Measurements from ENCODE around the gene SOCS1. TPM values are rescaled to one million over a fixed set of nuclear protein-coding genes. Genes with fewer than 3 reads are reported as not detected.

SOCS1 gene
- total RNA-seq, 1 donor from 2014 or later = 0.79 TPM

DNA sequence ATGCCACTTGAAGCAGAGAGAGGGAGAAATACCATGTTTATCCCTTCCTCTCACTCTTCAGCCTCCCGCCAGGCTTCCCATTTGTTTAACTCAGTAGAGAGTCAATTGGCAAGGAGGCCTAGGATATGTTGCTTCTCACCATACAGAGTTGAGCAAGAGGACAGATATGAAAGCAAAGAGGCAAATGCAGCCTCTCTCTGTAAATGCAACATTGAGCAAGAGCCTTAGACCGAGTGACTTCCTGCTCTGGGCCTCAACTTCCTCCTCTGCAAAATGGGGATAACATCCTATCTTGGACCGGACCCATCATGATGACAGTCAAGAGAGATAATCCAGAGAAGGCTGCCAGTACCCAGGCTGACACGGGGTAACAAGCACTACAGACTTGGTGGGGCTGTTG lies 36.8 kb downstream of the SOCS1 start:
- Histone ChIP-seq H3K27me3 (ENCODE audit: control insufficient read depth, insufficient read depth, low read length) (no peaks in the 10 kb centered on the region), H3K4me3 (ENCODE audit: low read depth, low read length) (no peak overlapping the region), H3K36me3 (ENCODE audit: control insufficient read depth, insufficient read depth, low read length) (no peaks in the 10 kb centered on the region)
- DNase-seq (ENCODE audit: low read depth) (no peak), FAIRE-seq (no peak)
- TF ChIP-seq, protein P1, sequence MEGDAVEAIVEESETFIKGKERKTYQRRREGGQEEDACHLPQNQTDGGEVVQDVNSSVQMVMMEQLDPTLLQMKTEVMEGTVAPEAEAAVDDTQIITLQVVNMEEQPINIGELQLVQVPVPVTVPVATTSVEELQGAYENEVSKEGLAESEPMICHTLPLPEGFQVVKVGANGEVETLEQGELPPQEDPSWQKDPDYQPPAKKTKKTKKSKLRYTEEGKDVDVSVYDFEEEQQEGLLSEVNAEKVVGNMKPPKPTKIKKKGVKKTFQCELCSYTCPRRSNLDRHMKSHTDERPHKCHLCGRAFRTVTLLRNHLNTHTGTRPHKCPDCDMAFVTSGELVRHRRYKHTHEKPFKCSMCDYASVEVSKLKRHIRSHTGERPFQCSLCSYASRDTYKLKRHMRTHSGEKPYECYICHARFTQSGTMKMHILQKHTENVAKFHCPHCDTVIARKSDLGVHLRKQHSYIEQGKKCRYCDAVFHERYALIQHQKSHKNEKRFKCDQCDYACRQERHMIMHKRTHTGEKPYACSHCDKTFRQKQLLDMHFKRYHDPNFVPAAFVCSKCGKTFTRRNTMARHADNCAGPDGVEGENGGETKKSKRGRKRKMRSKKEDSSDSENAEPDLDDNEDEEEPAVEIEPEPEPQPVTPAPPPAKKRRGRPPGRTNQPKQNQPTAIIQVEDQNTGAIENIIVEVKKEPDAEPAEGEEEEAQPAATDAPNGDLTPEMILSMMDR (IDR thresholded peaks at IDR 0.05; ENCODE audit: insufficient read depth, low read length, severe bottlenecking) = no peak

DNA sequence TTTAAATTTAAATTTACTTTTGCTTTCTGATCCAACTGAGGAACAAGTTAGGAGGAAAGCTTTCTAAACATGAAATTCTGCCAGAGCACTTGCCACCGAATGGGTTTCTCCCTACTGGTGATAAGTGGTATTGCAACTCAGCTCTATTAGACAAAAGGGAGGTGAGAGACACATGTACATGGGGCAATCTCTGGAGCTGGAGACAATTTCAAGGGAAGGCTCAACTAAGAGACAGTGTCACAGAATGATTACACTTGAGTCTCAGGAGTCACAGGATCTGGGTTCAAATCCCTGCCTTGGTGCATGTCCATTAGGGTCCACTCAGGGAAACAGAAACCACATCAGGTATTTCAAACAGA lies 37.4 kb downstream of the SOCS1 start:
- TF ChIP-seq, protein P1 (IDR thresholded peaks at IDR 0.05; ENCODE audit: insufficient read depth, low read length, severe bottlenecking) = peak; percentile 28
- H3K4me3 ChIP-seq (ENCODE audit: low read depth, low read length) = no peak overlapping the region
- DNase-seq (ENCODE audit: low read depth) (no peak), FAIRE-seq (no peak)
- no peaks in the 10 kb centered on the region for H3K36me3 ChIP-seq (ENCODE audit: control insufficient read depth, insufficient read depth, low read length)
- no peaks in the 10 kb centered on the region for H3K27me3 ChIP-seq (ENCODE audit: control insufficient read depth, insufficient read depth, low read length)

DNA sequence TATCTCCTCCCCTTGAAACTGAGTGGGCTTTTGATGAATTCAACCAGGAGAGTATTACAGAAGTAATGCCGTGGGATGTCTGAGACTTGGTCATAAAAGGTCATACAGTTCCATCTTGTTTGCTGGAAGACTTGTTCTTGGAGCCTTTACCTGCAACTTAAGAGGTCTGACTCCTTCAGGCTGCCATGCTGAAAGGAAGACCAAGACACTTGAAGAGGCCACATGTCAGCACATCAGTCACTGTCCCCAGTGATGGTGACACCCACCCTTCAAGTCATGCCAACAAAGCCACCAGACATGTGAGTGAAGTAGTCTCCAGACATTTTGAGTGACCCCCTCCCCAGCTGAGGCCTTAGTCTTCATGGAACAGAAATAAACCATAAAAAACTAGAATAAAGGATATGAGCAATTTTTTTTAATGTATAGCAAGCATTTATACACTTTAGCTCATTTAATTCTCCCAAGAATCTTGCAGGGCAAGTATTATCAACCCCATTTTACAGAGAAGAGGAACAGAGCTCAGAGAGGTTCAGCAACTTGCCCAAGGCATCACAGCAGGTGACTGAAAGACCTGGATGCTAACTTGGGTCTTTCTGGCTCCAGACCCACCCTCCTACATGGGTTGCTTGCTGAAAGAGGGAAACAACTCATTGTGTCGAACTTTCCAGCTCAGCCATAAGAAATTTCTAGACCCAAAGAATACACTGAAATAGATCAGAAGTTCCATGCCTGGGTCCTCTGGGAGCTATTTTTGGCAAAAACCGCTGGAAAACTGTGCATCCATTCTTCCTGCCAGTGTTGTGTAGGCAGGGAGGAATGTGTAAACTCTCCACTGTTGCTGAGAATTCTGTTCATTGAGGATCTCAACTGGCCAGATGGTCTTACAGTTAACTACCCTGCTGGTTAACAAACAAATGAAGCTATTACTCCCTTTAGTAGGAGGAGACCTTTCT lies 38.1 kb downstream of the SOCS1 start:
- H3K4me3 ChIP-seq (ENCODE audit: low read depth, low read length) = no peak overlapping the region
- TF ChIP-seq, protein P1 (IDR thresholded peaks at IDR 0.05; ENCODE audit: insufficient read depth, low read length, severe bottlenecking) = no peak
- FAIRE-seq (no peak), DNase-seq (ENCODE audit: low read depth) (no peak)
- no peaks in the 10 kb centered on the region for H3K27me3 ChIP-seq (ENCODE audit: control insufficient read depth, insufficient read depth, low read length)
- H3K36me3 ChIP-seq (ENCODE audit: control insufficient read depth, insufficient read depth, low read length) = no peaks in the 10 kb centered on the region

DNA sequence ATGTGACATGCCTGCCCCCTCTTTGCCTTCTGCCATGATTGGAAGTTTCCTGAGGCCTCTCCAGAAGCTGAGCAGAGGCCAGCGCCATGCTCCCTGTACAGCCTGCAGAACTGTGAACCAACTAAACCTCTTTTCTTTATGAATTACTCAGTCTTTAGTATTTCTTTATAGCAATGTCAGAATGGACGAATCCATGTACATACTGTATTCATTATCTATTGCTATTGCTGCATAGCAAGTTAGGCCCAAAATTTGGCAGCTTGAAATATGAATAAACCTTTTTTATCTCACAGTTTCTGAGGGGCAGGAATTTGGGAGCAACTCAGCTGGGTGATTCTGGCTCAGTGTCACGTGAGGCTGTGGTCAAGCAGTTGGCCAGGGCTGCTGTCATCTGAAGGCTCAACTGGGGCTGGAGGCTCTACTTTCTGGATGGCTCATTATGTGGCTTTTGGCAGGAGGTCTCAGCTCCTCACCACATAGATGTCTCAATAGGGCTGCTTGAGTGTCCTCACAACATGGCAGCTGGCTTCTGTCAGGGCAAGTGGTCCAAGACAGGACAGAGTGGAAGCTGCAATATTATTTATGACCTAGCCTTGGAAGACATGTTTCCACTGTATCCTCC lies 40.0 kb downstream of the SOCS1 start:
- TF ChIP-seq, protein P1 (IDR thresholded peaks at IDR 0.05; ENCODE audit: insufficient read depth, low read length, severe bottlenecking) = no peak
- FAIRE-seq (no peak), DNase-seq (ENCODE audit: low read depth) (no peak)
- Histone ChIP-seq H3K4me3 (ENCODE audit: low read depth, low read length) (no peak overlapping the region), H3K36me3 (ENCODE audit: control insufficient read depth, insufficient read depth, low read length) (no peaks in the 10 kb centered on the region), H3K27me3 (ENCODE audit: control insufficient read depth, insufficient read depth, low read length) (no peaks in the 10 kb centered on the region)

DNA sequence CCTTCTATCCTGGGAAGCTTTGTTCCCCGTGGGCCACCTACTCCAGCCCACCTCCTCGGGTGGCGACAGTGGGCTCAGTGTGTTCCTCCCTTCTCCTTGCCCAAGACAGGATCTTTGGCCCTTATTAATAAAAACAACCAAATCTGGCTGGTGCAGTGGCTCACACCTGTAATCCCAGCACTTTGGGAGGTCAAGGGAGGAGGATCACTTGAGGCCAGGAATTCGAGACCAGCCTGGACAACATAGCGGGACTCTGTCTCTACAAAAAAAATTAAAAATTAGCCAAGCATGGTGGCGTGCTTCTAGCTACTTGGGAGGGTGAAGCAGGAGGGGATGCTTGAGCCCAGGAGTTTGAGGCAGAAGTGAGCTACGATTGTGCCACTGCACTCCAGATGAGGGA lies 42.2 kb downstream of the SOCS1 start:
- no peaks in the 10 kb centered on the region for H3K36me3 ChIP-seq (ENCODE audit: control insufficient read depth, insufficient read depth, low read length)
- H3K27me3 ChIP-seq (ENCODE audit: control insufficient read depth, insufficient read depth, low read length) = no peaks in the 10 kb centered on the region
- FAIRE-seq (no peak), DNase-seq (ENCODE audit: low read depth) (no peak)
- H3K4me3 ChIP-seq (ENCODE audit: low read depth, low read length) = no peak overlapping the region
- TF ChIP-seq, protein P1 (IDR thresholded peaks at IDR 0.05; ENCODE audit: insufficient read depth, low read length, severe bottlenecking) = no peak
